ENCODE data around the gene PPARA.

DNA sequence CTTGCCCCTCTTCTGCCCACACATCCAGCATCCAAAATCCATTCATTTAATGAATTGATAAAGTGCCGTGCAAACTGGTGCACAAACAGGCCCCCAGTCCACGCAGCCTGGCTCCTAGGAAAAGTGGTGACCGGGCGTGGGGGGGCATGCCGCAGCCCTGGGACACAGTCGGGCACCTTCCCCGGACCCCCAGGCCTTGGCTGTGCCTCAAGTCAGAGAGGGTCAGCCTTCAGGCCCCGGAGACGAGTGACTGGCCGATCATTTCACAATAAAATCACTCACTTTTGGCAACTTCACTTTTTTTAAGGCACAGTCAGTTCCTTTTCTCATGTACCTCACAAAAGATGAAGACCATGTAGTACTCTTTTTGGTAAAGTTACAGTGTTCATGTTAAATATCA is 91.8 kb downstream of the PPARA start:
- TF ChIP-seq CTCF (conservative IDR thresholded peaks at IDR 0.05 in 1 of 2, IDR thresholded peaks at IDR 0.05 in 1 of 2; ENCODE audit: low read depth in 1 of 2, low read length in 2 of 2), result no peak
- no peak for TF ChIP-seq EZH2 (IDR thresholded peaks at IDR 0.05; ENCODE audit: low read length, missing control alignments)

All from fibroblast of lung (primary cell).